ENCODE measurements around the gene HSBP1. TPM values are rescaled to one million over a fixed set of nuclear protein-coding genes. Genes with fewer than 3 reads are reported as not detected.

Gene HSBP1
- total and polyA plus RNA-seq, 7 donors, result 45.9 to 109 (median 71.7) TPM

DNA sequence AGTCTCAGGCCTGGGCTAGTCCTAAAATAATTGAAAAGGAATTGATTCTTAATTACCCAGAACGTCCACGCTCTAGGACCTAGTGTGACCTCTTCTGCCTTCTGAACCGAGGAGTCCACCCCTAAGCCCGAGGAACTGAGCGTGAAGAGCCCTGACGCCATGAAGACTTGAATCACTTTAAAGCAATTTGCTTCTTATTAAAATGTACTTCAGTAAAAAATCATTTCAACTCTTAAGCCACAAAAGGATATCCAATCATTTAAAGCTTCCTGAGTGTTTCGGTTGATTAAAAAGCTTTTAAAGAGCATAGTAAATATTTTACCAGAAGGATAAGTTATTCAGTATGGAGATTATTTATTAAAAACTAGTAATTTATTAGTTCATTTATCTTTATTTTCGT lies 11.6 kb downstream of the HSBP1 start:
- WGBS, 3 donors, result 60 to 75% (median 66%) methylated on average over 8 of the region's 8 CpGs
- DNase-seq (no peak), ATAC-seq (no peak)

DNA sequence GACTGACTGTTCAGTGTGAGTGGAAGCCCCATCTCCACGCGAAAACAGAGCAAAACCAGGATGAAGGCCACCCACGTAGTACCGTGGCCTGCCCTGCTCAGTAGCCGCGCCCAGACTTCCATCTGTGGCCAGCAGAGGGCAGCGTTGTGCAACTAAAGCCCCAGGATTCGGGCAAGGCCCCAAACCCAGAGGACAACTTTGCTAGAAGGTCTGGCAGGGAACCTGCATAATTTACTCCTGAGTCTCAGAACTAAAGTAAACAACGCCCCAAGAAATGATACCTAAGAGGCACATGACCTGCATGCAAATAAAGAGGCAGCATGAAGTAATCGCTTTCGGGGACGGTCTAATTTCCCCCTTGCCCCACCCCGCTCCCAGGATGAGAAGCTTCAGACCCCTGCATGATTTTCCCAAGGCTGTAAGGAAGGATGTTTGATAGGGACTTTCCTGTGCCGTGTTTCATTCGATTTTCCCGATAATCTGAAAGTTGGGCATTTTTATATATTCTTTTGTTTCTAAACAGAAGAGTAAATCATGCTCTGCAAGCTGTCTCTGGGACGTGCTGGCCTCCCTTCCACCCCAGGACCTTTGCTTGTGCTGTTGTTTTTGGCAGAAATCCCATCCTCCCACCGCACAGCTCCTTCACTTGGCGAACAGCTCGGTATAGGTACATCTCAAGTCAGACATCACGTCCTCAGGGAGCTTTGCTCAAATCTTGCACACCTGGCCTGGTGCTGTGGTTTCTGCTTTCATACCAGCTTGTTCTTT lies 18.6 kb downstream of the HSBP1 start:
- peak overlapping the region; percentile 38 for H3K27ac ChIP-seq
- H3K4me1 ChIP-seq, result no peaks in the 10 kb centered on the region
- H3K4me3 ChIP-seq, result no peak overlapping the region
- peak; percentile 84 to 94 for DNase-seq
- 34 to 45% (median 41%) methylated on average over 21 of the region's 21 CpGs for WGBS, 3 donors
- no peaks in the 10 kb centered on the region for H3K9me3 ChIP-seq
- ATAC-seq, result peak; percentile 92 to 99 (median 96)
- no peaks in the 10 kb centered on the region for H3K27me3 ChIP-seq (ENCODE audit: insufficient read depth in 3 of 3, low read length in 2 of 3)
- H3K36me3 ChIP-seq (ENCODE audit: insufficient read depth in 1 of 2, low read depth in 1 of 2), result no peaks in the 10 kb centered on the region
- intact Hi-C loops (cut with DNase I), result loop anchor here (2.0 to 10.0 kb wide), 7 partner anchors 71 to 678 kb away; partner anchors contain the start of genes MEAK7 (in 1 of the 2), MLYCD (in 1 of the 2) and TAF1C (in 1 of the 2)
- TF ChIP-seq CTCF (IDR thresholded peaks at IDR 0.05), result peak; percentile 97

More for the DNA sequence above, 11.6 kb downstream of the HSBP1 start:
- H3K9me3 ChIP-seq, result no peaks in the 10 kb centered on the region
- no peak overlapping the region for H3K27ac ChIP-seq
- no peak for TF ChIP-seq CTCF (IDR thresholded peaks at IDR 0.05)
- peaks cover 1% of the 10 kb centered on the region for H3K4me1 ChIP-seq
- intact Hi-C loops (cut with DNase I), result no loop called here
- no peaks in the 10 kb centered on the region for H3K27me3 ChIP-seq (ENCODE audit: insufficient read depth in 3 of 3, low read length in 2 of 3)
- H3K4me3 ChIP-seq, result no peak overlapping the region
- H3K36me3 ChIP-seq (ENCODE audit: insufficient read depth in 1 of 2, low read depth in 1 of 2), result no peaks in the 10 kb centered on the region

- H3K27me3 ChIP-seq (ENCODE audit: insufficient read depth in 3 of 3, low read length in 2 of 3), result no peaks in the 10 kb centered on the region
- H3K27ac ChIP-seq, result no peak overlapping the region
- no peaks in the 10 kb centered on the region for H3K36me3 ChIP-seq (ENCODE audit: insufficient read depth in 1 of 2, low read depth in 1 of 2)
- no peak overlapping the region for H3K4me3 ChIP-seq
- DNase-seq, result no peak
- intact Hi-C loops (cut with DNase I), result no loop called here
- TF ChIP-seq CTCF (IDR thresholded peaks at IDR 0.05), result no peak
- peaks cover 2% of the 10 kb centered on the region for H3K9me3 ChIP-seq
- ATAC-seq, result no peak
- 84 to 86% (median 84%) methylated on average over 33 of the region's 33 CpGs for WGBS, 3 donors
- H3K4me1 ChIP-seq, result no peaks in the 10 kb centered on the region
These were observed 22.5 kb downstream of the HSBP1 start for GRCh38 chr16:83830091-83830768.

GRCh38 chr16:83830769-83831455 lies 23.1 kb downstream of the HSBP1 start:
- intact Hi-C loops (cut with DNase I), result no loop called here
- Histone ChIP-seq H3K27ac (no peak overlapping the region), H3K4me3 (no peak overlapping the region), H3K36me3 (ENCODE audit: insufficient read depth in 1 of 2, low read depth in 1 of 2) (no peaks in the 10 kb centered on the region), H3K9me3 (peaks cover 4% of the 10 kb centered on the region), H3K27me3 (ENCODE audit: insufficient read depth in 3 of 3, low read length in 2 of 3) (no peaks in the 10 kb centered on the region), H3K4me1 (no peaks in the 10 kb centered on the region)
- ATAC-seq, result no peak
- no peak for DNase-seq
- WGBS, 3 donors, result 73 to 80% (median 78%) methylated on average over 13 of the region's 13 CpGs
- TF ChIP-seq CTCF (IDR thresholded peaks at IDR 0.05), result no peak

Data from psoas muscle (tissue), 8 donors.